Testis (tissue), 2 donors: ENCODE results near the gene E2F6.

ENCODE experiments used
- CTCF ChIP-seq, 3 experiments: fragments of 450-650 bp in 2 of 3; fragments of 200-600 bp in 1 of 3; sonication (generic) in 1 of 3; IDR thresholded peaks; one replicate each; pipeline ENCODE4 v1.5.1; 2016 to 2019; ENCODE audit warnings: antibody characterized with exemption in 3 of 3, mild to moderate bottlenecking in 2 of 3, moderate library complexity in 1 of 3
- POLR2A ChIP-seq: fragments of 450-650 bp; IDR thresholded peaks from one replicate; pipeline ENCODE4 v1.6.1; 2017; ENCODE audit warnings: antibody characterized with exemption, mild to moderate bottlenecking, moderate library complexity

- no peak for TF ChIP-seq CTCF (IDR thresholded peaks at IDR 0.05)
- TF ChIP-seq POLR2A, result no peak
These were observed 38.7 kb downstream of the E2F6 start for GRCh38 chr2:11427224-11427623.
